ENCODE measurements around the gene NARS2.
"Not testable (repeated sequence)": the region's sequence is repeated elsewhere in the genome, so short reads cannot be mapped to it uniquely, and the experiment has no call there.

NARS2 gene

DNA sequence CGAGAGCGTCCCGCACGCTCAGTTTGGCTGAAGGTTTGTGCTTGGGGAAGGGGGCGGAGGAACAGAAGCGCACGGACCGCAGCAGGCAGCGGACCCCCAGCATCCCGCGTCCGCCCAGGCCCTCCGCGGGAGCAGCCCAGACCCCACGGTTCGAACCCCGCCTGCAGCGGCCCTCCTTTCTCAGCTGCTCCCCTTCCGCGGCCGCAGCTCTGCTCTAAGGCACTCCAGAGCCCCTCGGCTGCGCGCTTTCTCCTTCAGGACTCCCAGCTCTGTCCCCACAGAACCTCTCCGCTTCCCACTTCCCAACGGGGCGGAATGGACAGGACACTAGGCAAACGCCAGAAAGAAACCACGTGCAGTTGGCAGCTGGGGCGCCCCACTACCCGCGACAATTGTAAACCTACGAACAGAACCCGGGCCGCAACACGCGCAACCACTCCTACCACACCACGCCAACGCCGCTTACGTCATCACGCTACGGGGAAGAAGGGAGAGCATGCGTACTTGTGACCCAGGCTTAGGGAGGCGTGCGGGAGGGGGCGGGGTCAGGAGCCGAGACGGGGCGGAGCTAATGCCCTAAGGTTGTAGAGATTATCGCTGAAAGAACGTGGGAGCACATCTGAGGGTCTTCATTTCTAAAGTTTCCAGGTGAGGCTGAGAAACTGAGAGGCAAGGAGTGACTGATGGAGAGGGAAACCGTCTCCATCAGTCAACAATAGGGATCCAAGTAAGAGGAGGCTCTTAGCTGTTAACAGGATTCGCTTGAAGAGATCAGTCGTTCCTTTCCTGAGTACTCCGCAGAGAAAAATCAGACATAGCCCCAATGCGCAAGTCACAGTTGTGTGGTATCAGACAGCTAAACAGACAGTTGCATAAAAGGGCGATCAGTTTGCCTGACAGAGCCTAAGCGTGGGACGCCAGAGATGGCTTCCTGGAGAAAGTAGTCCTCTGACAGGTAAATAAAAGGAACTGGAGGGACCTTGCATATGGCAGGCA lies at the start of gene NARS2:
Gene NARS2, minus strand, starts transcription at position 479 of the 996 bp plus-strand sequence. Its CDS starts 376 bp downstream, at position 103.
- DNase-seq: peak; percentile 91 to 99 (median 96)
- intact Hi-C loops (cut with DNase I): loop anchor here (5.0 kb wide), 2 partner anchors 157 to 437 kb away; partner anchors contain the start of genes ALG8 and GAB2

- no peak for DNase-seq
These were observed 48.0 kb upstream of the NARS2 start for GRCh38 chr11:78622666-78623065.

DNA sequence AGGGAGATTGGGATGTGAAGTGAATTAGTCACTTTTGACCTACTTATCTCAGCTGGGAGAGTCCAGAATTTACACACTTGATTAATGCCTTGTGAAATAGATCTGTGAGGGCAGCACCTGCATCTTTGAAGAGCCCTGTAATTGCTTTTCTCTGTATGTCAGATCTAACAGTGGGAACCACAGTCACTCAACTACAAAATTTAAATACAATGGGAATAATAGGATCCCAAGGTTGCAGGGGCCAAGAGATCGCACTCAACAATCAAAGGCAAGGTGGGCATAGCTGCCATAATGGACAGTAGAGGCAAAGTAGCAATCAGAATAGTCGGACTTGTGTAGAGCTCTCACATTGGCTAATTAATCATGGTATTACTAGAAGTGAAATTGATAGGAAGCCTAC lies 45.5 kb upstream of the NARS2 start:
- intact Hi-C loops (cut with DNase I): no loop called here
- DNase-seq: no peak

More at GRCh38 chr11:78622666-78623065, 48.0 kb upstream of the NARS2 start:
- intact Hi-C loops (cut with DNase I): no loop called here

DNA sequence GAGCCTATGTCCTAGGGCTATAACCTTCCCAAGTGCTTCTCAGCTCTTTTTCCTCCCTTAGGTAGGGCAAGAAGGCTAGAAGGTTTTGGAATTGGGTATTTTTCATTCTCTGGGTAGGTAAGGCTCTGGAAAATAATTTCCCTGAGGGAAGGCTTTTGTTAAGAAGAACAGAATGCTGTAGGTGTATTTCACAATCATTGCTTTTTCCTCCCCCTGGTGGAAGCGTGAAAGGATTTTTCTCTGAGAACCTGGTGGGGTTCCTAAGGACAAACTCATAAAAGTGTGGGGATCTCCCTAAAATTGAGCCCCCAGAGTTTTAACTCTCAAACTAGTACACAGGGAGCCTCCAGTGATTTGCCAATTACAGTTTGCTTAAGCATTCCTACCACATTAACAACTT lies 41.1 kb upstream of the NARS2 start:
- intact Hi-C loops (cut with DNase I): no loop called here
- DNase-seq: no peak

DNA sequence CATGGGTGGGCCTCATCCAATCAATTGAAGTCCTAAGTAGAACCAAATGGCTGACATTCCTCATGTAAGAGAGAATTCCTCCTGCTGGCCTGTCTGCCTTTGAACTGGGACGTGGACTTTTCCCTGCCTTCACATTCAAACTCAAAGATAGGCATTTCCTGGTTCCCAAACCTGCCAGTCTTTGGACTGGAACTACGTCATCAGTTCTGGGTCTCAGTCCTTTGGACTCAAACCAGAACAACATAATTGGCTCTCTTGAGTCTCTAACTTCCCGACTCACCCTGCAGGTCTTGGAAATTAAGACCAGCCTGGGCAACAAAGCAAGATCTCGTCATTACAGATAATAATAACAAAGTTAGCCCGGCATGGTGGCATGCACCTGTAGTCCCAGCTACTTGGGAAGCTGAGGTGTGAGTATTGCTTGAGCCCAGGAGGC lies 38.7 kb upstream of the NARS2 start:
- intact Hi-C loops (cut with DNase I): no loop called here
- DNase-seq: no peak

GRCh38 chr11:78612721-78613377 lies 38.2 kb upstream of the NARS2 start:
- intact Hi-C loops (cut with DNase I): no loop called here
- DNase-seq: no peak

GRCh38 chr11:78609321-78609720 lies 34.7 kb upstream of the NARS2 start:
- intact Hi-C loops (cut with DNase I); DNase-seq: not testable (repeated sequence)

DNA sequence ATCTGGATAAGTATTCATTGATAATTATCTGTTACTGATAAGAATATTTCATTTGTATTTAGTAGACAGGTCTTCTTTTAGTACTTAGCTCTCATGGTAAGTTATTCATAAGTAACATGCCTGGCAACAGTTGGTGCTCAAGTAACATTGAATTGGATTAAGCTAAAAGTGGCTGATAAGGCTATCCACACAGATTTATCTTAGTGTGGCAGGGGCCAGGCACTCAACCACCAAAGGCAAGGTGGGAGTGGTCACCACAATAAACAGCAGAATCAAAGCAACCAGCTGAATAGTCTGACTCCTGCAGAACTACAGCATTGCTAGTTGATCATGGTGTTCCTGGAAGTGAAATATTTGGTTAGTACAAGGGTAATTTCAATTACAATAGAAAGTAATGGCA lies 33.0 kb upstream of the NARS2 start:
- intact Hi-C loops (cut with DNase I): no loop called here

GRCh38 chr11:78606667-78607066 lies 32.0 kb upstream of the NARS2 start:
- intact Hi-C loops (cut with DNase I): no loop called here
- DNase-seq: no peak

More for the DNA sequence above, 33.0 kb upstream of the NARS2 start:
- DNase-seq: no peak

DNA sequence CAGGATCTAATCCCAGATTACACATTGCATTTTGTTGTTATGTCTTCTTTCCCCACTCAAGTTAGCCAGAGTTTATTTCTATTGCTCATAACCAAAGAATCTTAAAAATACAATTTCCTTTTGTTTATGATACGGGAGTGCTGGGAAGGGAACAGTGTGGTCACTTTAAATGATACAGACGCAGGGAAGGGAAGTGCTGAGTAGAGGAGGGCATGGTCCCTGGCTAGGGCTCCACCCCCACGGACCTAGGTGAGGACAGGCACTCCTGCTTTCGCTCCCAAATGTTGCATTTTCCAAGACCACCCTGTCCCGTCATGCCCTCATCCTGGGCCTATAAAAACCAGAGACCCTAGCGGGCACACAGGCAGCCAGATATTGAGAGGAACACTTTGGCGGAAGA lies 30.6 kb upstream of the NARS2 start:
- no peak for DNase-seq
- intact Hi-C loops (cut with DNase I): no loop called here

DNA sequence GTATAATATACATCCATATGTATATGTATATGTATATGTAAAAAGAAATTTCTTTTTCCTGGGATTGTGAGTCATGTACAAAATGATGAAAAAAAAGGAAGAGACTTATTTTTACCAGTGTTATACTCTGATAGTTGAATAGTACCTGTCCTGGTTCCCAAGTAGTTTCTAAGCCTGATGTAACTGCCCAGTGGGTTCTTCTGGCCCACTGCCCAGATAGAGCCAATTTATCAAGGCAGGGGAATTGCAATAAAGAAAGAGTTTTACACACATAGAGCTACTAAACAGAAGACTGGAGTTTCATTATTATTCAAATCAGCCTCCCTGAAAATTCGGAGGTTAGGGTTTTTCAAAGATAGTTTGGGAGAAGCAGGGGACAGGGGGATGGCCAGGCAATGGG lies 29.1 kb upstream of the NARS2 start:
- intact Hi-C loops (cut with DNase I): no loop called here
- no peak for DNase-seq

GRCh38 chr11:78602771-78603170 lies 28.1 kb upstream of the NARS2 start:
- DNase-seq; intact Hi-C loops (cut with DNase I): not testable (repeated sequence)

DNA sequence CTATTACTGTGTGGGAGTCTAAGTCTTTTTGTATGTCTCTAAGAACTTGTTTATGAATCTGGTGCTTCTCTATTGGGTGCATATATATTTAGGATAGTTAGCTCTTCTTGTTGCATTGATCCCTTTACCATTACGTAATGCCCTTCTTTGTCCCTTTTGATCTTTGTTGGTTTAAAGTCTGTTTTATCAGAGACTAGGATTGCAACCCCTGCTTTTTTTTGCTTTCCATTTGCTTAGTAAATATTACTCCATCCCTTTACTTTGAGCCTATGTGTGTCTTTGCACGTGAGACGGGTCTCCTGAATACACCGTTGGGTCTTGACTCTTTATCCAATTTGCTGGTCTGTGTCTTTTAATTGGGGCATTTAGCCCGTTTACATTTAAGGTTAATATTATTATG lies 26.4 kb upstream of the NARS2 start:
- intact Hi-C loops (cut with DNase I); DNase-seq: not testable (repeated sequence)

DNA sequence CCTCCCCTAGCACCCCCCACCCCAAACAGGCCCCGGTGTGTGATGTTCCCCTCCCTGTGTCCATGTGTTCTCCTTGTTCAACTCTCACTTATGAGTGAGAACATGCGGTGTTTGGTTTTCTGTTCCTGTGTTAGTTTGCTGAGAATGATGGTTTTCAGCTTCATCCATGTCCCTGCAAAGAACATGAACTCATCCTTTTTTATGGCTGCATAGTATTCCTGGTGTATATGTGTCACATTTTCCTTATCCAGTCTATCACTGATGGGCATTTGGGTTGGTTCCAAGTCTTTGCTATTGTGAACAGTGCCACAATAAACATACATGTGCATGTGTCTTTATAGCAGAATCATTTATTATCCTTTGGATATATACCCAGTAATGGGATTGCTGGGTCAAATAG lies 22.9 kb upstream of the NARS2 start:
- DNase-seq; intact Hi-C loops (cut with DNase I): not testable (repeated sequence)

- intact Hi-C loops (cut with DNase I): no loop called here
These were observed 20.9 kb upstream of the NARS2 start for GRCh38 chr11:78595436-78596130.

DNA sequence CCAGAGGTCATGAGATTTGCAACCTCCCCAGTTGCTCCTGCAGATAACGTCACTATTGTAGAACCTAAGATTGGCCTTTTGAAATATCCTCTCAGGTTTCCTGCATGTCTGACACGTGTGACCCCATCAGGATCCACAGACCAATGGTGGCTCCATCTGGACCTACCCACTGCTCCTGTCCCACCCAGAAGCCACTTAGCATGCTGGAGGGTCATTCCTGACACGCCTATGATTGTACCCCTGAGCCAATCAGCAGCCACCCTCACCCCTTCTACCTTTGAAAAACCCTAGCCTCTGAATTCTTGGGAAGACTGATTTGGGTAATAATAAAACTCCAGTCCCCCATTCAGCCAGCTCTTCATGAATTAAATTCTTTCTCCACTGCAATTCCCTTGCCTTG lies 20.1 kb upstream of the NARS2 start:
- no peak for DNase-seq
- intact Hi-C loops (cut with DNase I): no loop called here

More at GRCh38 chr11:78595436-78596130, 20.9 kb upstream of the NARS2 start:
- DNase-seq: no peak

DNA sequence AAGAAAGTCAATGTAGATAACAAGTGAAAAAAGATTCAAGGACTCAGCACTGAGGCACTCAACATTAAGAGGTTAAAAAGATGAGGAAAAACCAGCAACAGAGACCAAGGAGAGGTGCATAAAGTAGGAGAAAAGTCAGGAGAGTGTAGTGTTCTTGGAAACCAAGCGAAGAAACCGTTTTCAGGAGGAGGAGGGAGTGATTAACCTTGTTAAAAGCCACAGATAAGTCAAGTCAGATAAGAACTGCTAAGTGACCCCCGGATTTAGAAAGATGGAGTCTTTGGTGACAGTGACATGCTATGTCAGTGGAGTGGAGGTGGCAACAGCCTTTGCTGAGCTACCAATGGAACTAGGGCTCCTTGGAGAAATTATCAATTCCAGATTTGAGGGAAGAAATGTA lies 13.9 kb upstream of the NARS2 start:
- intact Hi-C loops (cut with DNase I): no loop called here
- no peak for DNase-seq

DNA sequence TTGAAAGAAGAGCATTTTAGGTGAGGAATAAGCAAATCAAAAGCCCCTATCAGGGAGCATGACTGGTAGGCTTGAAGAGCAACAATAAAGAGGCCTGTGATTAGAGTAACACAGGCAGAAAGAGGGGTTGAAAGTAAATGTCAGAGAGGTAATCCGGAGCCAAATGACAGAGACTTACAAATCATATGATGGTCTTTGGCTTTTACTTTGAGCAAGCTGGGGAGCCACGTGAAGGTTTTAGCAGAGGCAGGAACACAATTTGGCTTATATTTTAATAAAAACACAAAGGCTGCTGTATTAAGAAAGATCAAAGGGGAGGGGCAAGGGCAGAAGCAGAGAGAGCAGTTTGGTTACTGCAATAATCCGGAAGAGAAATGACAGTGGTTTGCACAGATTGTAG lies 12.8 kb upstream of the NARS2 start:
- intact Hi-C loops (cut with DNase I): no loop called here
- no peak for DNase-seq

DNA sequence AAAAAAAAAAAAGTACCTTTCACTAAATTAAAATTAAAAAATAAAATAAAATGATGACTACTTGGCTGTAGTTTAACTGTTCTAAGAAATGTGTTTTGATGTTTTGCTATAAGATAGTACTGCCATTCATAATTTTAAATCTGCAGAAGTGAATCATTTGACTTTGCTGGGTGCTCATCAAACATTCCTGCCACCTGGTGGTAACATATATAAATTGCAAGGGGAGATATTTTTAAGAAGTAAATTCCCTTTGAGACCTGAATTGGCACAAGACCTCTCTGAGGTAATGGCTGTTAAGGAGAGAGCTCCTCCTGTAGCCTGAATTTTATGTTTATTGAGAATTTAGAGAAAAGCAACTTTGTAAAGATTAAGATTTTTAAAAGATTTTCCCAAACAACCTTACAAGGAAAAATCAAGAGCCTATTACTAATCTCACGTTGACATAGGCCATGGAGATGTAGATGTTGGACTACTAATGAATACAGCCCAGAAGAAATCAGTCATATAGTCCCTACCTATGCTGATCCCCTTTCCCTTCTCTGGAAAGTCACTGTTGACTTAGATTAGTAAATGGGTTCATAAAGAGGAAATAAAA lies 11.9 kb upstream of the NARS2 start:
- intact Hi-C loops (cut with DNase I): no loop called here
- no peak for DNase-seq

GRCh38 chr11:78583889-78584288 lies 9.2 kb upstream of the NARS2 start:
- no peak for DNase-seq
- intact Hi-C loops (cut with DNase I): no loop called here

All from posterior cingulate gyrus (tissue), 11 donors.